Activated naive CD8-positive, alpha-beta T cell treated with anti-CD3 and anti-CD28 coated beads, Interleukin-2, amount 50 U/mL, for 16 hours (primary cell): Measurements from ENCODE around the gene ZNF581.

Source experiments
- DNase-seq: peaks from one replicate; pipeline ENCODE4 v3.0.0-alpha.2; 2020; ENCODE audit warnings: low read depth, low spot score

Gene ZNF581

GRCh38 chr19:55679343-55680257 lies 36.2 kb downstream of the ZNF581 start:
- DNase-seq: no peak

- no peak for DNase-seq
Measured at GRCh38 chr19:55680339-55681130, 37.1 kb downstream of the ZNF581 start.

GRCh38 chr19:55681131-55682092 lies 38.0 kb downstream of the ZNF581 start:
- DNase-seq: no peak

- no peak for DNase-seq
Measured at GRCh38 chr19:55683449-55684261, 40.2 kb downstream of the ZNF581 start.

- DNase-seq: no peak
Measured at GRCh38 chr19:55684946-55685681, 41.7 kb downstream of the ZNF581 start.

GRCh38 chr19:55685776-55686175 lies 42.3 kb downstream of the ZNF581 start:
- no peak for DNase-seq

- DNase-seq: no peak
Measured at GRCh38 chr19:55686311-55687050, 43.0 kb downstream of the ZNF581 start.

- DNase-seq: no peak
Measured at GRCh38 chr19:55687281-55688201, 44.1 kb downstream of the ZNF581 start.

GRCh38 chr19:55688422-55689218 lies 45.2 kb downstream of the ZNF581 start:
- DNase-seq: no peak

GRCh38 chr19:55689411-55690108 lies 46.1 kb downstream of the ZNF581 start:
- no peak for DNase-seq

- no peak for DNase-seq
Measured at GRCh38 chr19:55690109-55690768, 46.8 kb downstream of the ZNF581 start.

- DNase-seq: no peak
Measured at GRCh38 chr19:55690769-55691545, 47.5 kb downstream of the ZNF581 start.

- DNase-seq: no peak
Measured at GRCh38 chr19:55691561-55692481, 48.4 kb downstream of the ZNF581 start.

- DNase-seq: no peak
Measured at GRCh38 chr19:55692681-55693081, 49.2 kb downstream of the ZNF581 start.
